SU-DHL-6 (cell line): ENCODE results near the gene ASB15.

Experiments used
- H2AFZ ChIP-seq: fragments of 200-600 bp; sonication (generic); 2 replicates; pipeline ENCODE4 v1.6.1; 2014; ENCODE audit warnings: low read depth, mild to moderate bottlenecking, moderate library complexity, mixed read lengths, antibody characterized with exemption, low read length; ENCODE audit not compliant: severe bottlenecking
- H3F3A ChIP-seq: fragments of 200-600 bp; shearing (Covaris generic); 2 replicates; pipeline ENCODE4 v1.6.0; 2016; ENCODE audit warnings: antibody characterized with exemption, mild to moderate bottlenecking; ENCODE audit not compliant: insufficient read depth
- H3K27ac ChIP-seq: fragments of 200-600 bp; sonication (generic); 2 replicates; pipeline ENCODE4 v1.5.1; 2016; ENCODE audit warnings: low read depth, mild to moderate bottlenecking, low read length, moderate library complexity, mixed read lengths
- H3K27me3 ChIP-seq: fragments of 200-600 bp; sonication (generic), shearing (Covaris generic); 2 replicates; pipeline ENCODE4 v1.6.0; 2014; ENCODE audit warnings: mild to moderate bottlenecking, low read length
- H3K36me3 ChIP-seq: fragments of 200-600 bp; sonication (generic); 2 replicates; pipeline ENCODE4 v1.6.1; 2014; ENCODE audit warnings: mild to moderate bottlenecking, low read length, mixed read lengths
- H3K4me2 ChIP-seq: fragments of 300-600, 200-600 bp; shearing (Covaris generic), sonication (generic); 2 replicates; pipeline ENCODE4 v1.6.0; 2014; ENCODE audit warnings: low read length, low read depth, mild to moderate bottlenecking; ENCODE audit not compliant: poor library complexity, severe bottlenecking
- H3K4me3 ChIP-seq: fragments of 200-600 bp; sonication (generic); 2 replicates; pipeline ENCODE4 v1.5.1; 2014; ENCODE audit warnings: antibody characterized with exemption, low read length, mild to moderate bottlenecking, mixed read lengths; ENCODE audit not compliant: insufficient read depth, poor library complexity, severe bottlenecking
- H3K79me2 ChIP-seq: fragments of 200-600 bp; sonication (generic); 2 replicates; pipeline ENCODE4 v1.6.1; 2014; ENCODE audit warnings: mild to moderate bottlenecking, low read length, moderate library complexity; ENCODE audit not compliant: insufficient read depth
- H3K9ac ChIP-seq: fragments of 200-600 bp; sonication (generic); 2 replicates; pipeline ENCODE4 v1.7.0; 2014; ENCODE audit warnings: mild to moderate bottlenecking, low read length
- H3K9me2 ChIP-seq: fragments of 200-600 bp; sonication (generic); replicated peaks from 2 replicates; pipeline ENCODE4 v1.6.1; 2014; ENCODE audit warnings: low read length; ENCODE audit not compliant: insufficient read depth
- H3K9me3 ChIP-seq: fragments of 200-600 bp; sonication (generic); 2 replicates; pipeline ENCODE4 v1.6.1; 2014; ENCODE audit warnings: low read length, mixed read lengths; ENCODE audit not compliant: insufficient read depth
- H4K20me1 ChIP-seq: fragments of 200-600 bp; sonication (generic); 2 replicates; pipeline ENCODE4 v1.6.1; 2014; ENCODE audit warnings: low read depth, mild to moderate bottlenecking, antibody characterized with exemption, low read length, moderate library complexity, mixed read lengths
- CTCF ChIP-seq: fragments of 200-600 bp; sonication (generic); IDR thresholded peaks from one replicate; pipeline ENCODE4 v1.5.1; 2017; ENCODE audit warnings: antibody characterized with exemption, mild to moderate bottlenecking, low read length, moderate library complexity; ENCODE audit not compliant: insufficient read depth, poor library complexity, severe bottlenecking
- EZH2phosphoT487 ChIP-seq: fragments of 200-600 bp; sonication (generic), shearing (Covaris generic); conservative IDR thresholded peaks from 2 replicates; pipeline ENCODE4 v1.6.1; 2018; ENCODE audit warnings: mild to moderate bottlenecking, antibody characterized with exemption, low read length, moderate library complexity, mixed read lengths

Gene ASB15

GRCh38 chr7:123675181-123675473 lies 73.5 kb downstream of the ASB15 start:
- Histone ChIP-seq H3K27ac (no peak overlapping the region), H3K9me2 (no peaks in the 10 kb centered on the region), H3K4me2 (no peak overlapping the region), H3K9me3 (no peaks in the 10 kb centered on the region), H3K9ac (no peak overlapping the region), H3K27me3 (no peaks in the 10 kb centered on the region), H3F3A (no peaks in the 10 kb centered on the region), H3K4me3 (no peak overlapping the region), H3K36me3 (no peaks in the 10 kb centered on the region), H3K79me2 (no peaks in the 10 kb centered on the region), H2AFZ (no peak overlapping the region), H4K20me1 (no peaks in the 10 kb centered on the region)
- TF ChIP-seq EZH2phosphoT487 (no peak), CTCF (no peak)

- no peaks in the 10 kb centered on the region for H3K27me3 ChIP-seq
- no peaks in the 10 kb centered on the region for H3F3A ChIP-seq
- no peaks in the 10 kb centered on the region for H3K9me3 ChIP-seq
- H3K9me2 ChIP-seq, result no peaks in the 10 kb centered on the region
- no peak overlapping the region for H2AFZ ChIP-seq
- H3K9ac ChIP-seq, result no peak overlapping the region
- no peak for TF ChIP-seq CTCF
- TF ChIP-seq EZH2phosphoT487, result no peak
- H3K36me3 ChIP-seq, result 0 out of 2 replicates have a peak, but pooled peaks cover 5% of the 10 kb centered on the region
- no peaks in the 10 kb centered on the region for H3K79me2 ChIP-seq
- H4K20me1 ChIP-seq, result no peaks in the 10 kb centered on the region
- H3K27ac ChIP-seq, result no peak overlapping the region
- no peak overlapping the region for H3K4me3 ChIP-seq
- no peak overlapping the region for H3K4me2 ChIP-seq
Observed at GRCh38 chr7:123677061-123677715, 75.6 kb downstream of the ASB15 start.

- H3K79me2 ChIP-seq, result no peaks in the 10 kb centered on the region
- H3F3A ChIP-seq, result no peaks in the 10 kb centered on the region
- TF ChIP-seq CTCF, result no peak
- TF ChIP-seq EZH2phosphoT487, result no peak
- H3K4me2 ChIP-seq, result no peak overlapping the region
- no peak overlapping the region for H3K4me3 ChIP-seq
- H3K9ac ChIP-seq, result no peak overlapping the region
- no peak overlapping the region for H3K27ac ChIP-seq
- no peaks in the 10 kb centered on the region for H4K20me1 ChIP-seq
- H3K27me3 ChIP-seq, result no peaks in the 10 kb centered on the region
- H3K36me3 ChIP-seq, result 0 out of 2 replicates have a peak, but pooled peaks cover 5% of the 10 kb centered on the region
- H3K9me3 ChIP-seq, result no peaks in the 10 kb centered on the region
- H2AFZ ChIP-seq, result no peak overlapping the region
- no peaks in the 10 kb centered on the region for H3K9me2 ChIP-seq
Observed at GRCh38 chr7:123679614-123680013, 78.0 kb downstream of the ASB15 start.
